ENCODE measurements around the gene ASS1.

DNA sequence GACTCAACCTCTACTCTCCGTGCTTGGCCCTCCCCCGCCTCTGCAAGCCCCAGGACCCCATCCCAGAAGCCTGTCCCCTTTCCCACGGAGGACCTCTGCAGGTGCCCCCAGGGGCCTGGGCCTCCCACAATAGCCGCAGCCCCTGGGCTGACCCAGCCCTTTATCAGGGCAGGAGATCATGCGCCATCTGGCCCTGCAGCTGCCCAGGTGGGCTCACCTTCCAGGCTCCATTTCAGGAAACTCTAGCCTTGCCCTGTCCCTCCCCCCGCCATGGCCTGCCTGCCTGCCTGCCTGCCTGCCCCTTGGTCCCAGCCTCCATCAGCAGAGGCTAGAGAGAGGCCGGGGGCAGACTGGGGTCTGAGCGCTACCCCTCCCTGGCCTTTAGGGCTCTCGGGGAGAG is 48.7 kb downstream of the ASS1 start:
- TF ChIP-seq POLR2A (IDR thresholded peaks at IDR 0.05) = no peak
- TF ChIP-seq, protein P1, sequence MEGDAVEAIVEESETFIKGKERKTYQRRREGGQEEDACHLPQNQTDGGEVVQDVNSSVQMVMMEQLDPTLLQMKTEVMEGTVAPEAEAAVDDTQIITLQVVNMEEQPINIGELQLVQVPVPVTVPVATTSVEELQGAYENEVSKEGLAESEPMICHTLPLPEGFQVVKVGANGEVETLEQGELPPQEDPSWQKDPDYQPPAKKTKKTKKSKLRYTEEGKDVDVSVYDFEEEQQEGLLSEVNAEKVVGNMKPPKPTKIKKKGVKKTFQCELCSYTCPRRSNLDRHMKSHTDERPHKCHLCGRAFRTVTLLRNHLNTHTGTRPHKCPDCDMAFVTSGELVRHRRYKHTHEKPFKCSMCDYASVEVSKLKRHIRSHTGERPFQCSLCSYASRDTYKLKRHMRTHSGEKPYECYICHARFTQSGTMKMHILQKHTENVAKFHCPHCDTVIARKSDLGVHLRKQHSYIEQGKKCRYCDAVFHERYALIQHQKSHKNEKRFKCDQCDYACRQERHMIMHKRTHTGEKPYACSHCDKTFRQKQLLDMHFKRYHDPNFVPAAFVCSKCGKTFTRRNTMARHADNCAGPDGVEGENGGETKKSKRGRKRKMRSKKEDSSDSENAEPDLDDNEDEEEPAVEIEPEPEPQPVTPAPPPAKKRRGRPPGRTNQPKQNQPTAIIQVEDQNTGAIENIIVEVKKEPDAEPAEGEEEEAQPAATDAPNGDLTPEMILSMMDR (IDR thresholded peaks at IDR 0.05 in 8 of 11, conservative IDR thresholded peaks at IDR 0.05 in 3 of 11) = no peak
- no peak for TF ChIP-seq POLR2AphosphoS5 (IDR thresholded peaks at IDR 0.05)

Data from spleen (tissue), 7 donors.